ENCODE data around the gene VPS9D1.
A peak's percentile ranks its signal among the peaks of the same experiment; 100 is the strongest.

The VPS9D1 gene

GRCh38 chr16:89657442-89658220 is 63.1 kb downstream of the VPS9D1 start, which contains the start of the genes CHMP1A and SPATA33:
Gene CHMP1A (minus strand): TSS chr16:89657708. CDS start chr16:89657588, 120 bp downstream.
Gene SPATA33 (plus strand): TSS chr16:89657836. CDS start chr16:89657912, 76 bp downstream.
- peak; percentile 92 for DNase-seq

Data from activated gamma-delta T cell (primary cell).